GM10248 (cell line): Measurements from ENCODE around the gene NPR1.
"Not testable (repeated sequence)": the region's sequence is repeated elsewhere in the genome, so short reads cannot be mapped to it uniquely, and the experiment has no call there.

Experiments used
- CTCF ChIA-PET: fragments of 300-600 bp; sonication (Branson Sonifier 250); formaldehyde crosslinking; extraction: SDS; loops from one replicate; lab custom pipeline; 2021; ENCODE audit warnings: antibody characterized with exemption; lab: Yijun Ruan, JAX
- POLR2A ChIA-PET: fragments of 350-650 bp; sonication (Branson Sonifier 250); formaldehyde crosslinking; extraction: SDS; loops from one replicate; lab custom pipeline; 2020; ENCODE audit warnings: antibody characterized with exemption; lab: Yijun Ruan, JAX
- DNase-seq: peaks from one replicate; pipeline ENCODE4 v3.0.0; 2012; ENCODE audit errors: extremely low spot score
- CTCF ChIP-seq: IDR thresholded peaks from 2 replicates; pipeline ENCODE4 v1.5.1; 2012; ENCODE audit warnings: mild to moderate bottlenecking, low read depth; ENCODE audit errors: extremely low read depth, missing control alignments, control extremely low read depth

The NPR1 gene

GRCh38 chr1:153698923-153699714 is 20.6 kb downstream of the NPR1 start:
- no peak for DNase-seq
- CTCF ChIA-PET: interaction anchor here (0.7 to 1.7 kb wide), 6 partner anchors 10 to 22 kb away, joined by 3 to 6 read pairs (median 3); no protein-coding TSS in a partner anchor
- POLR2A ChIA-PET: no interaction called here
- no peak for TF ChIP-seq CTCF

DNA sequence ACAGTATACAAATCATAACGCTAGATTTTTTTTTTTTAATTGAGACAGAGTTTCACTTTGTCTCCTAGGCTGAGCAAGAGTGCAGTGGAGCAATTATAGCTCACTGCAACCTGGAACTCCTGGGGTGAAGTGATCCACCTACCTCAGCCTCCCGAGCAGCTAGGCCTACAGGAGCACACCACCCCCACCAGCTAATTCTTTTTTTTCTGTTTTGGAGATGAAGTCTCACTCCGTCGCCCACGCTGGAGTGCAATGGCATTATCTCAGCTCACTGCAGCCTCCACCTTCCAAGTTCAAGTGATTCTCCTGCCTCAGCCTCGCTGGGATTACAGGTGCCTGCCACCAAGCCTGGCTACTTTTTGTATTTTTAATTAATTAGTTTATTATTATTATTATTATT is 21.3 kb downstream of the NPR1 start:
- CTCF ChIA-PET: interaction anchor here (0.7 to 1.4 kb wide), 4 partner anchors 9 to 21 kb away, joined by 3 to 6 read pairs (median 3); no protein-coding TSS in a partner anchor
- POLR2A ChIA-PET: no interaction called here
- TF ChIP-seq CTCF: no peak
- DNase-seq: no peak

DNA sequence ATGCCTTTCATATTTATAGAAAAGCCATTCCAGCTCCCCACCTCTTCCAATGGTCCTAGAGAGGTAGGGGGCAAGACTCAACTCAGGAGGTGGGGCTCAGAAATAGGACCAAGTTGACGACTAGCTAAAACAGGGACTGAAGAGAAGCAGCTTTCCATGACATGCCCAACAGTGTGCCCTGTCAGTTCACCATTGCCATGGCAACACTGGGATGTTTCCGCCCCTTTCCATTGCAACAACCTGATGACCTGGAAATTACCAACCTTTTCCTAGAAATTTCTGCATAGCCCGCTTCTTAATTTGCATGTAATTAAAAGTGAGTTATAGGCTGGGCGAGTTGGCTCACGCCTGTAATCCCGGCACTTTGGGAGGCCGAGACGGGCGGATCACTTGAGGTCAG is 27.0 kb downstream of the NPR1 start:
- POLR2A ChIA-PET: no interaction called here
- CTCF ChIA-PET: no interaction called here
- no peak for DNase-seq
- no peak for TF ChIP-seq CTCF

DNA sequence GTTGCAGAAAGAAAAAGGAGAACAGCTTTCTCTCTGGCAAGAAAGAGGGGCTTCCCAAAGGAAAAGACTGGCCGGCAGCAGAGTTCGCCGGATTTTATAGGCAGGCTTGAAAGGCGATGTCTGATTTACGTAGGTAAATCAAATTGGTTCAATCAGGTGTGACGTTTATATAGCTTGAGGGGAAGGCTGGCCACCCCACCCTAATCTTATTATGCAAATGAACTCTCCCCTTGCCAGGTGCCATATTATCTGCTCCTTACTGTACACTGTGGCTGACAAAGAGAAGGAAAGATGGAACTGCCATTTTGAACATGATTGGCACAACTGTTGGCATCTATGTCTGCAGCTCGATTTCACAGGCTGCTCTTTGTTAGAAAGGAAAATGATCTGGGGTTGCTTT is 32.5 kb downstream of the NPR1 start:
- CTCF ChIA-PET: no interaction called here
- no peak for TF ChIP-seq CTCF
- POLR2A ChIA-PET: no interaction called here

DNA sequence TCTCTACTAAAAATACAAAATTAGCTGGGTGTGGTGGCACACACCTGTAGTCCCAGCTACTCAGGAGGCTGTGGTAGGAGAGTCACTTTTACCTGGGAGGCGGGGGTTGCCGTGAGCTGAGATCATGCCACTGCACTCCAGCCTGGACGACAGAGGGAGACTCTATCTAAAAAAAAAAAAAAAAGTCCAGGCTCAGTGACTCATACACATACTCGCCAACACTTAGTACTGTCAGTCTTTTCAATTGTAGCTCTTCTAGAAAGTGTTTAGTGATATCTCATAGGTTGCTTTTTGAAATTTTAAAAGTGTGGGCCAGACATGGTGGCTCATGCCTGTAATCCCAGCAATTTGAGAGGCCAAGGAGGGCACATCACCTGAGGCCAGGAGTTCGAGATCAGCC is 37.7 kb downstream of the NPR1 start:
- POLR2A ChIA-PET: interaction anchor here (0.7 kb wide), 1 partner anchor 29 kb away, joined by 3 read pairs; no protein-coding TSS in a partner anchor
- CTCF ChIA-PET: interaction anchor here (1.3 to 2.0 kb wide), 2 partner anchors 11 to 45 kb away, joined by 3 to 4 read pairs; partner anchors contain the start of genes ILF2 and INTS3
- DNase-seq: not testable (repeated sequence)

More for the DNA sequence above, 32.5 kb downstream of the NPR1 start:
- DNase-seq: no peak

GRCh38 chr1:153717330-153717729 is 38.8 kb downstream of the NPR1 start:
- DNase-seq: no peak
- ChIA-PET POLR2A (no interaction called here), CTCF (interaction anchor here (1.4 to 2.0 kb wide), 2 partner anchors 10 to 40 kb away, joined by 3 to 4 read pairs; partner anchors contain the start of gene INTS3)
- no peak for TF ChIP-seq CTCF

DNA sequence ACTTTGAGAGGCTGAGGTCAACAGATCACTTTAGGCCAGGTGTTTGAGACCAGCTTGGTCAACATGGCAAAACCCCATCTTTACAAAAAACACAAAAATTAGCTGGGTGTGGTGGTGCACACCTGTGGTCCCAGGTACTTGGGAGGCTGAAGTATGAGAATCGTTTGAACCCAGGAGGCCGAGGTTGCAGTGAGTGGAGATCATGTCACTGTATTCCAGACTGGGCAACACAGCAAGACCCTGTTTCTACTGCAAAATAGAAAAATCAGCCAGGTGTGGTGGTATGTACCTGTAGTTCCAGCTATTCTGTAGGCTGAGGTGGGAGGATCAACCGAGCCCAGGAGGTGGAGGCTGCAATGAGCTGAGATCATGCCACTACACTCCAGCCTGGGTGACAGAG is 45.2 kb downstream of the NPR1 start:
- CTCF ChIA-PET: interaction anchor here (1.3 kb wide), 1 partner anchor 22 kb away, joined by 3 read pairs; no protein-coding TSS in a partner anchor
- no peak for DNase-seq
- TF ChIP-seq CTCF: no peak
- POLR2A ChIA-PET: no interaction called here

- POLR2A ChIA-PET, CTCF ChIA-PET, DNase-seq: not testable (repeated sequence)
Measured at GRCh38 chr1:153724634-153725033, 46.1 kb downstream of the NPR1 start.
